ENCODE measurements around the gene PNLIP. TPM values are rescaled to one million over a fixed set of nuclear protein-coding genes. Genes with fewer than 3 reads are reported as not detected.

PNLIP gene
- total RNA-seq, 4 donors from 2014 or later: not detected

DNA sequence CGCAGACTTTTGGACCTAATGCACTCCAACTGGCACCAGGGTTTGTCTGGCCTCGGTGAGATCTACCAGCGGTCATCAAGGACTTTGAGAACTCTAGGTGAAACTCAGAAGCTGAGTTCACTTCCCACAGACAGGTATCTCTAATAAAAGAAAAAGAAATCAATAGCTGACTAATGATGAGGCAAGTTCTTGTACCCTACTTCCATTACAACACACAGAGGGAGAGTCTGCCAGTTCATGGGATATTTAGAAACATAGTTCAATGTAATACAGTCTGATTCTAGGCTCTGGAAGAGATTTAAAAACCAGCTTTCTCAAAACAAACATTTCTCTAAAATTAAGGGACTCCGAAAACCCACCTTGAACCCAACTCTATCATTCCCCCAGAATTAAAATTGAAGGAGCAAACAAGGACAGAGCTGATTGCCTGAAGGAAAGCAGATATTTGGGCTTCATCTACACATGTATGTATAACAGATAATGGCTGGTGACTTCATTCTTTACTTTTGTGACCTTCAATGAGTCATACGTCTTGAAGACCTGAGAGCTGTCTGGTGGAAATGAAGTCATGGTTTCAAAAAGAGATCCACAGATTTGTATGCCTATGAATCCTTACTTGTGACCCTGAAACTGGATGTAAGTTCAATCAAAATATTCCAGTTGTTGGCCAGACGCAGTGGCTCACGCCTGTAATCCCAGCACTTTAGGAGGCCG, 42.3 kb downstream of the PNLIP start:
- intact Hi-C loops (cut with DNase I; ENCODE audit: low total_unique reads) (no loop called here), in situ Hi-C loops (cut with MboI; ENCODE audit: low sequenced_read_pairs in 4 of 4) (no loop called here)
- Histone ChIP-seq H3K27ac (no peak overlapping the region), H3K4me1 (no peaks in the 10 kb centered on the region), H3K4me3 (no peak overlapping the region), H3K27me3 (no peaks in the 10 kb centered on the region), H3K36me3 (no peaks in the 10 kb centered on the region), H3K9me3 (no peaks in the 10 kb centered on the region)
- no peak for DNase-seq
- no peak for ATAC-seq
- no peak for TF ChIP-seq POLR2A (IDR thresholded peaks at IDR 0.05)
- TF ChIP-seq, protein P1, sequence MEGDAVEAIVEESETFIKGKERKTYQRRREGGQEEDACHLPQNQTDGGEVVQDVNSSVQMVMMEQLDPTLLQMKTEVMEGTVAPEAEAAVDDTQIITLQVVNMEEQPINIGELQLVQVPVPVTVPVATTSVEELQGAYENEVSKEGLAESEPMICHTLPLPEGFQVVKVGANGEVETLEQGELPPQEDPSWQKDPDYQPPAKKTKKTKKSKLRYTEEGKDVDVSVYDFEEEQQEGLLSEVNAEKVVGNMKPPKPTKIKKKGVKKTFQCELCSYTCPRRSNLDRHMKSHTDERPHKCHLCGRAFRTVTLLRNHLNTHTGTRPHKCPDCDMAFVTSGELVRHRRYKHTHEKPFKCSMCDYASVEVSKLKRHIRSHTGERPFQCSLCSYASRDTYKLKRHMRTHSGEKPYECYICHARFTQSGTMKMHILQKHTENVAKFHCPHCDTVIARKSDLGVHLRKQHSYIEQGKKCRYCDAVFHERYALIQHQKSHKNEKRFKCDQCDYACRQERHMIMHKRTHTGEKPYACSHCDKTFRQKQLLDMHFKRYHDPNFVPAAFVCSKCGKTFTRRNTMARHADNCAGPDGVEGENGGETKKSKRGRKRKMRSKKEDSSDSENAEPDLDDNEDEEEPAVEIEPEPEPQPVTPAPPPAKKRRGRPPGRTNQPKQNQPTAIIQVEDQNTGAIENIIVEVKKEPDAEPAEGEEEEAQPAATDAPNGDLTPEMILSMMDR (IDR thresholded peaks at IDR 0.05 in 4 of 5, conservative IDR thresholded peaks at IDR 0.05 in 1 of 5): no peak

DNA sequence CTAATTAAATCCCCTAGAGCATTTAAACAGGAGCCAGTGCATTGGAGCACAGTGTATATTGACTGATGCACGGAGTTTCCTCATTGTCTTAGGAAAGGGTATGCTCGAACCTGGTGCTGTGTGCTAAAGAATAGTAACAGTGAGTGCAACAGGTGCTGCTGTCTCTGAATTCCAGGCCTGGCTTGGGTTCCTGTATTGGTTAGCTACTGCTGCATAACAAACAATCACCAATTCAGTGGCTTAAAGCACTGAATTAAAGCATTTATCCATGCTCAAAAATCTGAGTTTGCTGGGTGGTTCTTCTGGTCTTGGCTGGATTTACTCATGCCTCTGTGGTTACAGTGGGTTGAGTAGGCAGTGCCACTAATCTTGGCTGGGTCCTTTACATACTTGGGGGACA, 43.3 kb downstream of the PNLIP start:
- Histone ChIP-seq H3K27ac (no peak overlapping the region), H3K27me3 (no peaks in the 10 kb centered on the region), H3K4me3 (no peak overlapping the region), H3K36me3 (no peaks in the 10 kb centered on the region), H3K9me3 (no peaks in the 10 kb centered on the region), H3K4me1 (no peaks in the 10 kb centered on the region)
- intact Hi-C loops (cut with DNase I; ENCODE audit: low total_unique reads) (no loop called here), in situ Hi-C loops (cut with MboI; ENCODE audit: low sequenced_read_pairs in 4 of 4) (no loop called here)
- DNase-seq: no peak
- no peak for ATAC-seq
- TF ChIP-seq POLR2A (IDR thresholded peaks at IDR 0.05): no peak
- TF ChIP-seq, protein P1 (IDR thresholded peaks at IDR 0.05 in 4 of 5, conservative IDR thresholded peaks at IDR 0.05 in 1 of 5): no peak

DNA sequence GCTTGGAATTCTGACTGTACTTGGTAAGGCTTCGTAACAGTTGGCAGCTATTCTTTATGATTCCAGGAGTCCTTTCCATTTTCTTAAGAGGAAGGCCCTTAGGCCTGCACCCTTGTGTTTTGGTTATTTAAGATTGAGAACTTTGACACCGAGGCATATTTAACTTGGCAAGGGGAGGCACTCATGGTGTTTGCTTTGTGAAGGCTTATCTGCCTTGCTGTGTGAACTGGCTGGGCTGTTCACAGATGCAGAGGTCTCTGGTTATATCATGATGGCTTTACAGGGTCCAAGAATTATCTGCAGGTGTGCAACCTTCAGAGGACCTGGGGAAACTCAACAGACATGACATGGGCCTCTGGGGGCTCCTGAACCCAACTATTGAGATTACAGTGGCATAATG, 44.2 kb downstream of the PNLIP start:
- ATAC-seq: no peak
- in situ Hi-C loops (cut with MboI; ENCODE audit: low sequenced_read_pairs in 4 of 4): no loop called here
- no peak for DNase-seq
- no peaks in the 10 kb centered on the region for H3K27me3 ChIP-seq
- H3K36me3 ChIP-seq: no peaks in the 10 kb centered on the region
- no peaks in the 10 kb centered on the region for H3K9me3 ChIP-seq
- H3K27ac ChIP-seq: no peak overlapping the region
- TF ChIP-seq POLR2A (IDR thresholded peaks at IDR 0.05): no peak
- TF ChIP-seq, protein P1 (IDR thresholded peaks at IDR 0.05 in 4 of 5, conservative IDR thresholded peaks at IDR 0.05 in 1 of 5): no peak
- intact Hi-C loops (cut with DNase I; ENCODE audit: low total_unique reads): no loop called here
- H3K4me1 ChIP-seq: no peaks in the 10 kb centered on the region
- H3K4me3 ChIP-seq: no peak overlapping the region

DNA sequence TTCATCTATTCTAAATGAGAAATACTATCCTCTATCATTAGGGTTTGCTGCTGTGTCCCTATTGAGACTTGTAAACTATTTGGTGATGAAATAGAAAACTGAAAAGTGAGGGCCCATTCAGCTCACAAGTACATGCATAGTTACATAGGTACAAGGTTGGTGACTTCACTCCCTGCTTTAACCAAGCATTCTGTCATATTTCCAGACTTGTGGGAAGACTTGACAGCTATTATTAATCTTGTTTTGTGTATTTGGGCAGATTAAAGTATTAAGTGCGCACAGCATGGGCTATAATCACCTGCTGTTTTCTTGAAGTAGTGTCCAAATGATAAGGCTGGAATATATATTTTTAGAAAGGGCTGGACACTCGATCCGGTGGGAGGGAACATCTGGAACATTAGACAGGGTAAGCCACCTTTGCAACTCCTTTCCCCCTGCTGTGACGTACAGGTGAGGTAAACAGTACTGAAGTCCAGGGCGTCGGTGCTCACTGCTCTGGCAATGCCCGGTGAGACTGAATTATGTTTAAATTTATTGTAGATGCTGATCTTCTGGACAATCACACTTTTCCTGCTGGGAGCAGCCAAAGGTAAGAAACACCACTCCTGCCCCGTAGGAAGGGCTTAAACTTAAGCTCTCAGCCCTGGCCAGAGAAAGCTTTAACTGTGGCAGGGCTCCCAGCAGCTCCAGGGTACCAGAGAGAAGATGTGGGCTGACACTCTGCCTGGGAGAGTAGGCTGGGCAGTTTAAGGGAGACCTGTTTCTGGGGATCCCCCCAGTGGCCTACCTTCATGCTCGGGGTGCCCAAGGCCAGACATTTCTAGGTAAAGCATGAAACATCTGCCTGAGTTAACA, 45.1 kb downstream of the PNLIP start, which contains the start of gene PNLIPRP1:
TSS of gene PNLIPRP1 (plus strand) at position 370 of the 855 bp plus-strand sequence. CDS start at position 541, 171 bp downstream.
- ATAC-seq: no peak
- Histone ChIP-seq H3K27ac (no peak within 1 kb of the TSS), H3K27me3 (no peaks in the 10 kb centered on the region), H3K9me3 (no peaks in the 10 kb centered on the region), H3K4me3 (no peak within 1 kb of the TSS), H3K4me1 (no peaks in the 10 kb centered on the region), H3K36me3 (no peaks in the 10 kb centered on the region)
- no peak for DNase-seq
- intact Hi-C loops (cut with DNase I; ENCODE audit: low total_unique reads) (no loop called here), in situ Hi-C loops (cut with MboI; ENCODE audit: low sequenced_read_pairs in 4 of 4) (no loop called here)
- TF ChIP-seq, protein P1 (IDR thresholded peaks at IDR 0.05 in 4 of 5, conservative IDR thresholded peaks at IDR 0.05 in 1 of 5): no peak
- no peak for TF ChIP-seq POLR2A (IDR thresholded peaks at IDR 0.05)
